IMR-90 (cell line): Measurements from ENCODE around the gene FGF9.

Experiments used
- BHLHE40 ChIP-seq: fragments of 150-350 bp; IDR thresholded peaks from 2 replicates; pipeline ENCODE4 v1.6.1; 2016; ENCODE audit warnings: mild to moderate bottlenecking, low read depth, low read length
- CEBPB ChIP-seq: IDR thresholded peaks from 2 replicates; pipeline ENCODE4 v1.6.1; 2012; ENCODE audit warnings: low read depth, low read length, improper control_type of control experiment
- CHD1 ChIP-seq: IDR thresholded peaks from 2 replicates; pipeline ENCODE4 v1.6.1; 2012; ENCODE audit warnings: low read depth, low read length, improper control_type of control experiment
- MAFK ChIP-seq: IDR thresholded peaks from 2 replicates; pipeline ENCODE4 v1.6.1; 2012; ENCODE audit warnings: low read depth, low read length, improper control_type of control experiment
- MAZ ChIP-seq: IDR thresholded peaks from 2 replicates; pipeline ENCODE4 v1.6.1; 2012; ENCODE audit warnings: low read depth, mild to moderate bottlenecking, low read length, improper control_type of control experiment, moderate library complexity, borderline replicate concordance
- MXI1 ChIP-seq: IDR thresholded peaks from 2 replicates; pipeline ENCODE4 v1.6.1; 2012; ENCODE audit warnings: low read depth, mild to moderate bottlenecking, low read length, moderate library complexity, borderline replicate concordance
- NFE2L2 ChIP-seq: fragments of 150-350 bp; IDR thresholded peaks from 2 replicates; pipeline ENCODE4 v1.6.1; 2016; ENCODE audit warnings: low read depth, mild to moderate bottlenecking, low read length
- POLR2A ChIP-seq: IDR thresholded peaks from 2 replicates; pipeline ENCODE4 v1.6.1; 2012; ENCODE audit warnings: mild to moderate bottlenecking, low read depth, low read length
- RAD21 ChIP-seq: IDR thresholded peaks from 2 replicates; pipeline ENCODE4 v1.6.1; 2012; ENCODE audit warnings: low read length, improper control_type of control experiment
- RCOR1 ChIP-seq: IDR thresholded peaks from 2 replicates; pipeline ENCODE4 v1.6.1; 2012; ENCODE audit warnings: mild to moderate bottlenecking, low read length, improper control_type of control experiment; ENCODE audit not compliant: insufficient replicate concordance
- RFX5 ChIP-seq: IDR thresholded peaks from 2 replicates; pipeline ENCODE4 v1.8.0; 2012; ENCODE audit warnings: low read depth, mild to moderate bottlenecking, low read length, moderate library complexity
- SMC3 ChIP-seq: fragments of 150-350 bp; IDR thresholded peaks from 2 replicates; pipeline ENCODE4 v1.6.1; 2016; ENCODE audit warnings: low read depth, mild to moderate bottlenecking, antibody characterized with exemption, low read length, moderate library complexity
- USF2 ChIP-seq: fragments of 150-350 bp; IDR thresholded peaks from 2 replicates; pipeline ENCODE4 v1.6.1; 2017; ENCODE audit warnings: mild to moderate bottlenecking, antibody characterized with exemption, low read length, low read depth
- TF ChIP-seq, protein P1 (sequence below): conservative IDR thresholded peaks from 2 replicates; pipeline ENCODE4 v1.5.1; 2012; ENCODE audit warnings: mild to moderate bottlenecking, low read depth, low read length, improper control_type of control experiment

- no peak for TF ChIP-seq MAZ
- TF ChIP-seq POLR2A: no peak
- TF ChIP-seq, protein P1, sequence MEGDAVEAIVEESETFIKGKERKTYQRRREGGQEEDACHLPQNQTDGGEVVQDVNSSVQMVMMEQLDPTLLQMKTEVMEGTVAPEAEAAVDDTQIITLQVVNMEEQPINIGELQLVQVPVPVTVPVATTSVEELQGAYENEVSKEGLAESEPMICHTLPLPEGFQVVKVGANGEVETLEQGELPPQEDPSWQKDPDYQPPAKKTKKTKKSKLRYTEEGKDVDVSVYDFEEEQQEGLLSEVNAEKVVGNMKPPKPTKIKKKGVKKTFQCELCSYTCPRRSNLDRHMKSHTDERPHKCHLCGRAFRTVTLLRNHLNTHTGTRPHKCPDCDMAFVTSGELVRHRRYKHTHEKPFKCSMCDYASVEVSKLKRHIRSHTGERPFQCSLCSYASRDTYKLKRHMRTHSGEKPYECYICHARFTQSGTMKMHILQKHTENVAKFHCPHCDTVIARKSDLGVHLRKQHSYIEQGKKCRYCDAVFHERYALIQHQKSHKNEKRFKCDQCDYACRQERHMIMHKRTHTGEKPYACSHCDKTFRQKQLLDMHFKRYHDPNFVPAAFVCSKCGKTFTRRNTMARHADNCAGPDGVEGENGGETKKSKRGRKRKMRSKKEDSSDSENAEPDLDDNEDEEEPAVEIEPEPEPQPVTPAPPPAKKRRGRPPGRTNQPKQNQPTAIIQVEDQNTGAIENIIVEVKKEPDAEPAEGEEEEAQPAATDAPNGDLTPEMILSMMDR: no peak
- TF ChIP-seq RAD21: no peak
- TF ChIP-seq USF2: no peak
- no peak for TF ChIP-seq CEBPB
- TF ChIP-seq MAFK: no peak
- no peak for TF ChIP-seq CHD1
- TF ChIP-seq BHLHE40: no peak
- no peak for TF ChIP-seq MXI1
- TF ChIP-seq SMC3: no peak
- no peak for TF ChIP-seq RCOR1
- no peak for TF ChIP-seq NFE2L2
- no peak for TF ChIP-seq RFX5
These were observed 38.8 kb downstream of the FGF9 start for GRCh38 chr13:21709697-21710096.
